GM12892 (cell line): ENCODE data around the gene ZEB1.

ENCODE experiments used
- POLR2A ChIP-seq: IDR thresholded peaks from 2 replicates; pipeline ENCODE4 v1.6.1; 2011; ENCODE audit warnings: low read depth, low read length, control low read depth
- POLR2AphosphoS5 ChIP-seq: IDR thresholded peaks from 2 replicates; pipeline ENCODE4 v1.6.1; 2011; ENCODE audit warnings: low read depth, low read length, control low read depth
- TAF1 ChIP-seq: IDR thresholded peaks from 2 replicates; pipeline ENCODE4 v1.6.1; 2011; ENCODE audit warnings: low read depth, mild to moderate bottlenecking, control low read depth, low read length, borderline replicate concordance

GRCh38 chr10:31468536-31468859, 149.5 kb downstream of the ZEB1 start:
- TF ChIP-seq POLR2A (no peak), POLR2AphosphoS5 (no peak), TAF1 (no peak)
